ENCODE data around the gene GSG1L.
"Not testable (repeated sequence)": the region's sequence is repeated elsewhere in the genome, so short reads cannot be mapped to it uniquely, and the experiment has no call there.

The GSG1L gene

DNA sequence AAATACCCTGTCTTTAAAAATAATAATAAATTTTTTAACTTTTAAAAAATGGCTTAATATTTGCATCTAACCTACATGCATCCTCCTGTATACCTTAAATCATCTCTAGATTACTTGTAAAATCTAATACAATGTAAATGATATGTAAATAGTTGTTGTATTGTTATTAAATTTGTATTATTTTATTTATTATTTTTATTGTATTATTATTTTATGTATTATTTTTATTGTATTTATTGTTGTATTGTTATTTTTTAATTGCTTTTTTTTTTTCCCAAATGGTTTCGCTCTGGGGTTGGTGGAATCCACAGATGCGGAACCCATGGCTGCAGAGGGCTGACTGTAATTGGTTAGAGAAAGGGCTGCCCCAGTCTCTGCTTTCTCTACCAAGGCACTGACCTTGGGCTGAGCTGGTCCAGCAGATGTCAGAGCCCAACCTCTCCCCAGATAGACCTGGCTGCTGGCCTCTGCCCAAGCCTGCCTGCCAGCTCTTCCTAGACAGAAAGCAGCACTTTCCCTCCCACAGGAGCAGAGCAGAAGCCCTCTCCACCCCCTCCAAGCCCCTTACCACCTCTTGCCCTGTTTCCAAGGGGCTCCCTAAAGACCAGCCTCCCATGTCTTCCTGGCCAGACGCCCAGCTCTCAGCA is 183.8 kb downstream of the GSG1L start:
- no peaks in the 10 kb centered on the region for H3K36me3 ChIP-seq (replicated peaks)
- H3K27me3 ChIP-seq (ENCODE audit: low read depth) = no peaks in the 10 kb centered on the region
- peaks cover under 1% of the 10 kb centered on the region; the same call in 1 of the 2 replicates for H3K9me3 ChIP-seq
- no peaks in the 10 kb centered on the region for H3K4me1 ChIP-seq
- no peak for DNase-seq (ENCODE audit: low spot score in 2 of 2)
- H3K4me3 ChIP-seq = no peak overlapping the region
- in situ Hi-C loops (cut with MboI; ENCODE audit: low sequenced_read_pairs) = no loop called here

DNA sequence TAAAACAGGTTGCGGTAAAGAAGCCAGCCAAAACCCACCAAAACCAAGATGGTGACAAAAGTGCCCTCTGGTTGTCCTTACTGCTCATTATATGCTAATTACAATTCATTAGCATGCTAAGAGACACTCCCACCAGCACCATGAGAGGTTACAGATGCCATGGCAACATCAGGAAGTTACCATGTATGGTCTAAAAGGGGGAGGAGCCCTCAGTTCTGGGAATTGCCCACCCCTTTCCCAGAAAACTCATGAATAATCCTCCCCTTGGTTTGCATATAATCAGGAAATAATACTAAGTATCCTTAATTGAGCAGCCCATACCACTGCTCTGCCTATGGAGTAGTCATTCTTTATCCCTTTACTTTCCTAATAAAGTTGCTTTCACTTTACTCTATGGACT is 190.9 kb downstream of the GSG1L start:
- H3K27me3 ChIP-seq (ENCODE audit: low read depth); H3K4me1 ChIP-seq; DNase-seq (ENCODE audit: low spot score in 2 of 2); H3K4me3 ChIP-seq; H3K36me3 ChIP-seq (replicated peaks); H3K9me3 ChIP-seq: not testable (repeated sequence)
- in situ Hi-C loops (cut with MboI; ENCODE audit: low sequenced_read_pairs) = loop anchor here (25.0 kb wide), 1 partner anchor 235 kb away; no protein-coding TSS in a partner anchor

DNA sequence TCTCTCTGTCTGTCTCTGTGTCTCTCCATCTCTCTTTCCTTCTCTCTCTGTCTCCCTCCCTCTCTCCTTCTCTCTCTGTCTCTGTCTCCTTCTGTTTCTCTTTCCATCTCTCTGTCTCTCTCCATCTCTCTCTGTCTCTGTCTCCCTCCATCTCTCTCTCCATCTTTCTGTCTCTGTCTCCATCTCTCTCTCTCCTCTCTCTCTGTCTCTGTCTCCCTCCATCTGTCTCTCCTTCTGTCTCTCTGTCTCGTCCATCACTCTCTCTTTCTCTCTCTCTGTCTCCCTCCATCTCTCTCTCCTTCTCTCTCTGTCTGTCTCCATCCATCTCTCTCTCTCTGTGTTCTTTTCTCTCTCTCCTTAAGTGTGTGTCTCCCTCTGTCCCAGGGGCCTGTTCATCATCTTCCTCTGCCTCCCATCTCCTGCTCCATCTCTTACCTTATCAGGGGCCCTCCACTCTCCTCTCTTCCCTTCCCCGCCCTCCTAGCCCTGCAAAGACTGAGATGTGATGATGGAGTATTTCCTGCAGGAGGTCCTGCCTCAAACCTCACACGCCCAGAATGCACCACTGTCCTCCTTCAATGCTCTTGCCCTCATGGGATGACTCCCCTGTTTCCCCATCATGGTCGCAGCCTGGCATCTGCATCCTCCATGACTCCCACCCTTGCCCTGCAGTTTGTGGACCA is 193.3 kb downstream of the GSG1L start:
- DNase-seq (ENCODE audit: low spot score in 2 of 2) = no peak
- Histone ChIP-seq H3K4me3 (no peak overlapping the region), H3K27me3 (ENCODE audit: low read depth) (peaks cover 2% of the 10 kb centered on the region; the same call in 1 of the 2 replicates), H3K4me1 (no peaks in the 10 kb centered on the region), H3K9me3 (peaks cover 3% of the 10 kb centered on the region; the same call in 1 of the 2 replicates), H3K36me3 (replicated peaks) (no peaks in the 10 kb centered on the region)
- in situ Hi-C loops (cut with MboI; ENCODE audit: low sequenced_read_pairs) = loop anchor here (25.0 kb wide), 1 partner anchor 233 kb away; no protein-coding TSS in a partner anchor

DNA sequence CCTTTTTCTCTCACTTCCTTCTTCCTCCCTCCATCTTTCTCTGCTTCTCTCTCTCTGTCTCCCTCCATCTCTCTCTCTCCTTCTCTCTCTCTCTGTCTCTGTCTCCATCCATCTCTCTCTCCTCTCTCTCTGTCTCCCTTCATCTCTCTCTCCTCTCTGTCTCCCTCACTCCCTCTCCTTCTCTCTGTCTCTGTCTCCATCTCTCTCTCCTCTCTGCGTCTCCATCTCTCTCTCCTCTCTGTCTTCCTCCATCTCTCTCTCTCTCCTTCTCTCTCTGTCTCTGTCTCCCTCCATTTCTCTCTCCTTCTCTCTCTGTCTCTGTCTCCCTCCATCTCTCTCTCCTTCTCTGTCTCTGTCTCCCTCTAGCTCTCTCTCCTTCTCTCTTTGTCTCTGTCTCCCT is 194.1 kb downstream of the GSG1L start:
- no peak overlapping the region for H3K4me3 ChIP-seq
- H3K4me1 ChIP-seq = no peaks in the 10 kb centered on the region
- H3K27me3 ChIP-seq (ENCODE audit: low read depth) = peaks cover 2% of the 10 kb centered on the region; the same call in 1 of the 2 replicates
- DNase-seq (ENCODE audit: low spot score in 2 of 2) = no peak
- no peaks in the 10 kb centered on the region for H3K9me3 ChIP-seq
- H3K36me3 ChIP-seq (replicated peaks) = no peaks in the 10 kb centered on the region
- in situ Hi-C loops (cut with MboI; ENCODE audit: low sequenced_read_pairs) = loop anchor here (25.0 kb wide), 1 partner anchor 232 kb away; no protein-coding TSS in a partner anchor

DNA sequence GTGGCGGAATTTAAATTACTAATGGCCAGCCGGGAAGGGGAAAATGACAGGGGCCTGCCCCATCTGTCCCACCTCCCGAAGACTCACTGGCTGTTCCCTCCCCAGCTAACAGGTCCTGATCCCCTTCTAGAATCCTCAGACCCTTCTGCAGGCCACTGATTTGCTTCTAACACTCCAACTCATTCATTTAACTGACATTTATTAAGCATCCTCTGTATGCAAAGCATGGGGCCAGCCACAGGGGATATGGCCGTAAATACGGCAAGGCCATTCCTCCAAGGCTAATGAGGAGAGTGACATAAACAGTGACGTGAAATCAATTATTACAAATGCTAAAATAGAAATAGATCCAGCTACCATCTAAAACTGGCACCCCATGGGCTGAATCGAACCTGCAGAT is 195.3 kb downstream of the GSG1L start:
- H3K27me3 ChIP-seq (ENCODE audit: low read depth) = peaks cover 2% of the 10 kb centered on the region; the same call in 1 of the 2 replicates
- H3K36me3 ChIP-seq (replicated peaks) = no peaks in the 10 kb centered on the region
- in situ Hi-C loops (cut with MboI; ENCODE audit: low sequenced_read_pairs) = loop anchor here (25.0 kb wide), 1 partner anchor 231 kb away; no protein-coding TSS in a partner anchor
- DNase-seq (ENCODE audit: low spot score in 2 of 2) = no peak
- H3K4me3 ChIP-seq = no peak overlapping the region
- H3K9me3 ChIP-seq = peaks cover 3% of the 10 kb centered on the region; the same call in 1 of the 2 replicates
- H3K4me1 ChIP-seq = no peaks in the 10 kb centered on the region

DNA sequence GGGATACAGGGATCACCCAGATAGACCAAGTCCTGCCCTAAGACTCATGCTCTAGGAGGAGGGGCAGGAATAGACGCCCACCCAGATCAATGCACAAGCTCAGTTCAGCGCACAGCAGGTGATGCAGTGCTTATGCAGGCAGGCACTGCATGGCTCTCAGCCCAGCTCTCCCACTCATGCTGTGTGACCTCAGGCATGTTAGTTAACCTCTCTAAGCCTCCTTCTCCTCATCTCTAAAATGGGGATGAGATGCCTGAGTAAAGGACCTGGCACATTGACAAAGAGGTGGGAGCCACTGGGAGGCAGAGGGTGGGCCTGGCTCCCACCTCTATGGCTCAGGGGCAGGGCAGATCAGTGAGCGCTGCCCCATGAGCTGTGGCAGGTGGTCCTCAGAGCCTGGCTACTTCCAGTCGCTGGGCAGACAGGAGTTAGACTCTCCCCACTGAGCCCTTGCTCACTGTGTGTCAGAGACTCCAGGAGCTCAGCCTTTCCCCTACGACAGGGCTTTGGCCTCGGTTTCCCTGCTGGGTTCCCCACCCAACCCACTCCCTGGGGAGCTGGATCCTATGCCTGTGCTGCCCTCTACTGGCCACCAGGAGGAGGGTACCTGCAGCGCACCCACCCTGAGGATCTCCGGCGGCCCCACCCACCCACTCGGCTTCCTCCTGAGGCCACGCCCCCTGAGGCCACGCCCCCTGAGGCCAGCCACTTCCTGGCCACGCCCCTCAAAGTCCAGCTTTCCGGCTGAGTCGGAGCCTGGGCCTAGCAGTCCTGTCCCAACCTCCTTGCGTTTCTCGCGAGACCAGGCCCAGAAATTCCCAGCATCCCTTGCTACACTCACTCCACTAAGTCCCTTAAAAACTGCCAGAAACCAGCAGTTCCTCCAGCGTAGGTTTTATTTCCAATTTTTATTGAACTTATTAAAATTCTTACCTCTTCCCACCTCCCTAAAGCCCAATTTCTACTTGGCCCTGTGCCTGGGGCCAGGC is 196.1 kb downstream of the GSG1L start:
- DNase-seq (ENCODE audit: low spot score in 2 of 2) = peak; percentile 69 to 93
- Histone ChIP-seq H3K9me3 (peaks cover 3% of the 10 kb centered on the region; the same call in 1 of the 2 replicates), H3K27me3 (ENCODE audit: low read depth) (peaks cover 2% of the 10 kb centered on the region; the same call in 1 of the 2 replicates), H3K36me3 (replicated peaks) (no peaks in the 10 kb centered on the region), H3K4me3 (no peak overlapping the region), H3K4me1 (no peaks in the 10 kb centered on the region)
- in situ Hi-C loops (cut with MboI; ENCODE audit: low sequenced_read_pairs) = loop anchor here (25.0 kb wide), 1 partner anchor 230 kb away; no protein-coding TSS in a partner anchor

DNA sequence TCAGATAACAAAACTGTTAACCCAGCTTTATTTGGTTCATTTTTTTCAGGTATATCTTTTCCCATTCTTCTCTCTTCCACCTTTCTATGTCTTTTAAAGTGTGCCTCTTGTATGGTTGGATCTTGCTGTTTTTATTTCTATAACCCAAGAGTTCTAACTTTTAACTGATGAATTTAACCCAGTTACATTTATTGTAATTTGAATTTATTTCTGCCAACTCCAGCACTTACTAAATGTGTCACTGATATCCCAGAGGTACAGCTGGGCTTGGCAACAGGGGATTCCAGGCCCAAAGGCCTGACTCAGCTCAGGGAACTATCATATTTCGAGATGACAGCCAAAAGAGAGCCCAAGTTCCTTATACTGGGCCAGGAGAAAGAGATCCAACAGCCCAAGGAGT is 200.1 kb downstream of the GSG1L start:
- no peaks in the 10 kb centered on the region for H3K27me3 ChIP-seq (ENCODE audit: low read depth)
- no peak for DNase-seq (ENCODE audit: low spot score in 2 of 2)
- no peaks in the 10 kb centered on the region for H3K4me1 ChIP-seq
- no peak overlapping the region for H3K4me3 ChIP-seq
- H3K36me3 ChIP-seq (replicated peaks) = no peaks in the 10 kb centered on the region
- in situ Hi-C loops (cut with MboI; ENCODE audit: low sequenced_read_pairs) = loop anchor here (25.0 kb wide), 1 partner anchor 226 kb away; no protein-coding TSS in a partner anchor
- H3K9me3 ChIP-seq = peaks cover 3% of the 10 kb centered on the region; the same call in 1 of the 2 replicates

DNA sequence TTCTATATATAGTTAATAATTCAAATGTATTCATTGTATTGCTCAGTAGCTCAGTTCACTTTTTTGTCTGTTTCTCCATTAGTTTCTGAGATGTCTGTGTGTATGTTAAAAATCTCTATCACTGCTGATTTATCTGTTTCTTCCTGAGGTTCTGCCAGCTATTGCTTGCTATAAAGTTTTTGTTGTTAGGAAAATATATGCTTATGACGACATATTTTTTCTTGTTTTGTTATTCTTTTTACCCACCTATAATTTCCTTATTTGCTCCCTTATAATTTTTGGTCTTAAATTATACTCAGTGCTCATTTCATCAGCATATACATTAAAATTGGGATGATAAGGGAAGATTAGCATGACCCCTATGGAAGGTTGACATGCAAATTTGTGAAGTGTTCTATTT is 200.6 kb downstream of the GSG1L start:
- Histone ChIP-seq H3K4me3 (no peak overlapping the region), H3K4me1 (no peaks in the 10 kb centered on the region), H3K27me3 (ENCODE audit: low read depth) (no peaks in the 10 kb centered on the region), H3K9me3 (peaks cover 3% of the 10 kb centered on the region; the same call in 1 of the 2 replicates), H3K36me3 (replicated peaks) (no peaks in the 10 kb centered on the region)
- DNase-seq (ENCODE audit: low spot score in 2 of 2) = no peak
- in situ Hi-C loops (cut with MboI; ENCODE audit: low sequenced_read_pairs) = loop anchor here (25.0 kb wide), 1 partner anchor 226 kb away; no protein-coding TSS in a partner anchor

DNA sequence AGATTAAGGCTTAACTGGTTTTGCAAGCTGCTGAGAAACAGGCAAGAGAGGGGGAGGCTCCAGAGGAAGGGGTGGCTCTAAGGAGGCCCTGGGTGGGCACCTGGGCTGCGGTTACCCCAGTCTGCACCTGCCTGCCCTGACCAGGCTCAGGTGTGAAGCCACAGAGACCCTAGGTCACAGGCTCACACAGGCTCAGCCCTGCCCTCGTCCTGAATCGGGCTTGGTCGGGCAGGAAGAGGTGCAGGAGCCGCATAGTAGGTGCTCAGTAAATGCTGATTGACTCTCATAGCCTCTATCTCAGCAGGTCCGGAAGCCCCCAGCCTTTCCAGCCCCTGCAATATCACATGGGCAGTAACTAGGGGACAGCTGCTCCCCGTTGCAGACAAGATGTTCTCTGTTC is 203.4 kb downstream of the GSG1L start:
- in situ Hi-C loops (cut with MboI; ENCODE audit: low sequenced_read_pairs) = loop anchor here (25.0 kb wide), 1 partner anchor 223 kb away; no protein-coding TSS in a partner anchor
- Histone ChIP-seq H3K4me1 (no peaks in the 10 kb centered on the region), H3K9me3 (peaks cover 3% of the 10 kb centered on the region; the same call in 1 of the 2 replicates), H3K36me3 (replicated peaks) (no peaks in the 10 kb centered on the region), H3K27me3 (ENCODE audit: low read depth) (no peaks in the 10 kb centered on the region), H3K4me3 (no peak overlapping the region)
- no peak for DNase-seq (ENCODE audit: low spot score in 2 of 2)

DNA sequence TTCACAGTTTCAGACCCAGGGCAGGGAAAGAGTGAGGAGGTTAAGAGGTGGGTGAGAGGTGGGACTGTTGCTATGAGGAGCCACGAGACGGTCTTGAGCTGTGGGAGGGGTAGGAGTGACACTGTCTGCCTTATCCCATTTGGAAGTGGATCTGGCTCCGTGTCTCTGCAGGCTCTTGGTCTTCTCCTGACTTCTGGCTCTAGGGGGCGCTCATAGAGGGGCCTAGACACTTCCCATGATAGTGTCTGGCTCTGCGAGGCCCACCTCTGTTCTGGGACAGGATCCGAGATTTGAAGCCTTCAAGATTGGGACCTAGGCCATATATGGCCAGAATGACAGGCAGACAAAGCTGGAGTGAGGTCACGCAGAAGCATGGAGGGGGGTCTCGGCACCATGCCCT is 204.5 kb downstream of the GSG1L start:
- H3K9me3 ChIP-seq = peaks cover 3% of the 10 kb centered on the region; the same call in 1 of the 2 replicates
- no peaks in the 10 kb centered on the region for H3K36me3 ChIP-seq (replicated peaks)
- peak in 1 of 2 experiments; percentile 35 for DNase-seq (ENCODE audit: low spot score in 2 of 2)
- no peaks in the 10 kb centered on the region for H3K4me1 ChIP-seq
- H3K4me3 ChIP-seq = no peak overlapping the region
- H3K27me3 ChIP-seq (ENCODE audit: low read depth) = no peaks in the 10 kb centered on the region
- in situ Hi-C loops (cut with MboI; ENCODE audit: low sequenced_read_pairs) = loop anchor here (25.0 kb wide), 1 partner anchor 222 kb away; no protein-coding TSS in a partner anchor

DNA sequence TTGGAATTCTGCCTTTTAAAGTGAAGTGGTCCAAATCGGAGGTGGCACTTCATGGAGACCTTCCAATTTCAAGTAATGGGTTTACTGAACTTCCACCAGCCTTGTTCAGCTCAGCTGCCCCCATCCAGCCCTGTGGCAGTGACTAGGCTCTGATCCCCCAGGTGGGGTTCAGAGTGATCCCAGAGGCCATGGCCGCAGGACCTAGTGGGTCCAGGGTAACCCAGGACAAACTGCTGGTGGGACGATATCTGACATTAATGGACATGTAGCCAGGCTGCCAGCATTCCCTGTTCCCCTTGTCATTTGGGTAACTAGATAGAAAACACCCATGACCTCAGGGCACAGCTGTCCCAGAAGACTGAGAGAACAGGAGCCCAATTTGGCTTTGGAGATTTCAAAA is 209.9 kb downstream of the GSG1L start:
- in situ Hi-C loops (cut with MboI; ENCODE audit: low sequenced_read_pairs) = loop anchor here (25.0 kb wide), 1 partner anchor 216 kb away; no protein-coding TSS in a partner anchor
- H3K4me3 ChIP-seq = no peak overlapping the region
- no peaks in the 10 kb centered on the region for H3K9me3 ChIP-seq
- DNase-seq (ENCODE audit: low spot score in 2 of 2) = no peak
- no peaks in the 10 kb centered on the region for H3K4me1 ChIP-seq
- H3K36me3 ChIP-seq (replicated peaks) = no peaks in the 10 kb centered on the region
- H3K27me3 ChIP-seq (ENCODE audit: low read depth) = peaks cover 3% of the 10 kb centered on the region; the same call in 1 of the 2 replicates

DNA sequence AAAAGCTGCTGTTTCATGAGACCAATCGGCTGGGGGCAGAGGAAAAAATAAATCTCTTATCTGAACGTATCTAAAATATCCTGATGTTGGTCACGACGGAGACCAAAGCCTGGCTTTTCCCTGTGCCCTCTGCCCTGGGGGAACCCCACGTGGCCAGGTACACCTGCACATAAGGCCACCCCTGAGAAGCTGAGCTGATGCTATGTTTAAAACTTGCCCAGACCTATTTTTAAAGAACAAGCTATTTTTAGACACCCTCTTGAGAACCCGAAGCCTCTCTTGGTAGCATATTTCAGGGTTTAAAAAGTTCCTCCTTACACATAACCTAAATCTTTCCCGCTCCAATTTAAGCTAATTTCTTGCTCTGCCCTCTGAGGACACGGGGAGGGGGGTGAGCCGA is 210.4 kb downstream of the GSG1L start:
- H3K36me3 ChIP-seq (replicated peaks) = no peaks in the 10 kb centered on the region
- in situ Hi-C loops (cut with MboI; ENCODE audit: low sequenced_read_pairs) = loop anchor here (25.0 kb wide), 1 partner anchor 216 kb away; no protein-coding TSS in a partner anchor
- H3K9me3 ChIP-seq = no peaks in the 10 kb centered on the region
- no peak for DNase-seq (ENCODE audit: low spot score in 2 of 2)
- no peak overlapping the region for H3K4me3 ChIP-seq
- peaks cover 3% of the 10 kb centered on the region; the same call in 1 of the 2 replicates for H3K27me3 ChIP-seq (ENCODE audit: low read depth)
- no peaks in the 10 kb centered on the region for H3K4me1 ChIP-seq

DNA sequence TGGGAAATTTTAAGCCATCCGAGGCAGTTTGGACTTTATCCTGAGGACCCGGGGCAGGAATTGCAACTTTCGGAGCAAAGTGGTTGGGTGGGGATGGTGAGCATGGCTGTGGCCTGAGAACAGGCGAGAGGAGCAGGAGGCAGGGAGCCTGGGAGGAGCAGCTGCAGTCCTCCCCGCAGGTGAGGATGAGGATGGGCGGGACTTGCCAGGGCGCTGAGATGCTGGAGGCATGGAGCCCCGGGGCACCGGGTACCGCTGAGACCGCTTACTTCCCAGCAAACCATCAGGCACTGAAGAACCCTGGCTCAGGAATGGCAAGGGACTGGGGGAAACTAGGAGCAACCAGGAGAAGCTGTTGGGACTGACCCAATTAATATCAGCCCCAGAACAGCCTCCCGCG is 210.8 kb downstream of the GSG1L start:
- Histone ChIP-seq H3K36me3 (replicated peaks) (no peaks in the 10 kb centered on the region), H3K9me3 (no peaks in the 10 kb centered on the region), H3K4me3 (no peak overlapping the region), H3K4me1 (no peaks in the 10 kb centered on the region), H3K27me3 (ENCODE audit: low read depth) (peaks cover 3% of the 10 kb centered on the region; the same call in 1 of the 2 replicates)
- in situ Hi-C loops (cut with MboI; ENCODE audit: low sequenced_read_pairs) = loop anchor here (25.0 kb wide), 1 partner anchor 215 kb away; no protein-coding TSS in a partner anchor
- no peak for DNase-seq (ENCODE audit: low spot score in 2 of 2)

Data from HAP-1 (cell line).